GM12892 (cell line): ENCODE results near the gene SLC2A6.

ENCODE experiments used
- POLR2A ChIP-seq: IDR thresholded peaks from 2 replicates; pipeline ENCODE4 v1.6.1; 2011; ENCODE audit warnings: low read depth, low read length, control low read depth
- POLR2AphosphoS5 ChIP-seq: IDR thresholded peaks from 2 replicates; pipeline ENCODE4 v1.6.1; 2011; ENCODE audit warnings: low read depth, low read length, control low read depth
- TAF1 ChIP-seq: IDR thresholded peaks from 2 replicates; pipeline ENCODE4 v1.6.1; 2011; ENCODE audit warnings: low read depth, mild to moderate bottlenecking, control low read depth, low read length, borderline replicate concordance

DNA sequence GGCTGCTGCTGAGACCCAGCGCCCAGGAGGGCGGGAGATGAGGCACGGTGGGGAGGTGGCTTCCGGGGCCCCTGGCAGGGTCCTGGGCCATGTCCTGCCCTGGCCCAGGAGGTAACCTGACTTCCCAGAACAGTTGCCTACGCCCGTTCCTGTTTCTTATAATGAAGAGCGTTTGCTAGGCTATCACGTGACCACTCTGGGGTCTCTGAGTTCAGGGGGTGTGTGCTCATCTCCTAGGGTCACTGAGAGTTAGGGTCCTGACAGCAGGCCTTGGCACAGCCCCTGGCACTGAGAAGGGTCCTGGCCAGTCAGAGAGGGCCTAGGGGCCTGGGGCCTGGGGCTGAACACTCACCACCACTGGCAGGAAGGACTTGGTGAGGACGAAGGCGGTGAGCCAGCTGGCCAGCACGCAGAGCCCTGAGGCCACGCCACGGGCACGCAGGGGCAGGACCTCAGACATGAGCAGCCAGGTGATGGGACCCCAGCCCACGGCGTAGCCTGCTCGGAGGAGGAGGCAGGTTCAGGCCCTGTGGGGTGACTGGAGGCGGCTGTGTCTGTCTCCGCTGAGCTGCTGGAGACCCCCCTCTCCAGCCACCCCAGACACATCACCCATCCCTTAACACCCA is 6.0 kb downstream of the SLC2A6 start:
- TF ChIP-seq POLR2A (no peak), POLR2AphosphoS5 (no peak), TAF1 (no peak)
